NCI-H748 treated with DMSO at 0.1 percent for 48 hours (cell line): Measurements from ENCODE around the gene GSX2.
"Not testable (repeated sequence)": the region's sequence is repeated elsewhere in the genome, so short reads cannot be mapped to it uniquely, and the experiment has no call there.

ENCODE experiments used
- DNase-seq: peaks from one replicate; lab custom pipeline; 2025; lab: John Stamatoyannopoulos, UW

The GSX2 gene

GRCh38 chr4:54099748-54100574 lies at the start of gene GSX2:
GSX2 (plus strand) TSS chr4:54100163; CDS start chr4:54100345, 182 bp downstream.
- no peak for DNase-seq

GRCh38 chr4:54050214-54050904 lies 49.6 kb upstream of the GSX2 start:
- no peak for DNase-seq

GRCh38 chr4:54053322-54053721 lies 46.6 kb upstream of the GSX2 start:
- DNase-seq: not testable (repeated sequence)

GRCh38 chr4:54054501-54054900 lies 45.5 kb upstream of the GSX2 start:
- no peak for DNase-seq

- no peak for DNase-seq
Measured at GRCh38 chr4:54055494-54055893, 44.5 kb upstream of the GSX2 start.

- no peak for DNase-seq
Measured at GRCh38 chr4:54056360-54056759, 43.6 kb upstream of the GSX2 start.

GRCh38 chr4:54058171-54058570 lies 41.8 kb upstream of the GSX2 start:
- DNase-seq: no peak

- no peak for DNase-seq
Measured at GRCh38 chr4:54060116-54060515, 39.8 kb upstream of the GSX2 start.

GRCh38 chr4:54061067-54061466 lies 38.9 kb upstream of the GSX2 start:
- no peak for DNase-seq

- no peak for DNase-seq
Measured at GRCh38 chr4:54061873-54062272, 38.1 kb upstream of the GSX2 start.

GRCh38 chr4:54062392-54062791 lies 37.6 kb upstream of the GSX2 start:
- no peak for DNase-seq

- DNase-seq: no peak
Measured at GRCh38 chr4:54063229-54063628, 36.7 kb upstream of the GSX2 start.

- no peak for DNase-seq
Measured at GRCh38 chr4:54063737-54064316, 36.1 kb upstream of the GSX2 start.

- DNase-seq: peak; percentile 64
Measured at GRCh38 chr4:54064317-54065111, 35.4 kb upstream of the GSX2 start, which contains the start of gene CHIC2. CHIC2 (minus strand) TSS chr4:54064605; CDS start chr4:54064300, 305 bp downstream.

- no peak for DNase-seq
Measured at GRCh38 chr4:54065282-54066087, 34.5 kb upstream of the GSX2 start.

- DNase-seq: no peak
Measured at GRCh38 chr4:54066088-54066415, 33.9 kb upstream of the GSX2 start.

GRCh38 chr4:54066718-54067129 lies 33.2 kb upstream of the GSX2 start:
- DNase-seq: no peak

- no peak for DNase-seq
Measured at GRCh38 chr4:54067166-54067565, 32.8 kb upstream of the GSX2 start.

GRCh38 chr4:54073271-54073880 lies 26.6 kb upstream of the GSX2 start:
- no peak for DNase-seq

- no peak for DNase-seq
Measured at GRCh38 chr4:54074381-54074780, 25.6 kb upstream of the GSX2 start.

GRCh38 chr4:54076673-54077072 lies 23.3 kb upstream of the GSX2 start:
- DNase-seq: no peak
